GM19240 (cell line): ENCODE results near the gene NUP210.
"Not testable (repeated sequence)": the region's sequence is repeated elsewhere in the genome, so short reads cannot be mapped to it uniquely, and the experiment has no call there.

ENCODE experiments used
- DNase-seq: peaks from one replicate; pipeline ENCODE4 v3.0.0; 2011; ENCODE audit warnings: low spot score; ENCODE audit not compliant: insufficient read length

The NUP210 gene

GRCh38 chr3:13407475-13407874, 12.6 kb downstream of the NUP210 start:
- no peak for DNase-seq

DNA sequence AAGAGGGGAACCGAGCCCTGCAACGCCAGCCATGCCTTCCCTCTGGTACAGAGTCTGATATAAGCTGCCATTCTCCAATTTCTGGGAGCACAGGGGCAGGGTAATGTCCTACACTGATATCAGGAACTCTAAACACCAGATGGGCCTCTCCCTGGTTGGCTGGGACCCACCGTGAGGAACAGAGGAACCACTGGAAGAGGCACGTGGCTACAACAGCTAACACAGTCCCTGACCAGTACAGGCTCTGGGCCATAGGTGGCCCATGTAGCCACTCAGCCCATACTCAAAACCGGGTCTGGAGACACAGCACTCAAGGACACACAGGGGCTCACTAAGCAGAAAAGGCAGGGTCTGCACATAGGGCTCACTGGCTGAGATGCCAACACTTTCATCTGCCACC, 13.9 kb downstream of the NUP210 start:
- DNase-seq = no peak

GRCh38 chr3:13405614-13406013, 14.5 kb downstream of the NUP210 start:
- DNase-seq = no peak

- DNase-seq = no peak
Observed at GRCh38 chr3:13404626-13405452, 15.3 kb downstream of the NUP210 start.

GRCh38 chr3:13403847-13404246, 16.3 kb downstream of the NUP210 start:
- no peak for DNase-seq

DNA sequence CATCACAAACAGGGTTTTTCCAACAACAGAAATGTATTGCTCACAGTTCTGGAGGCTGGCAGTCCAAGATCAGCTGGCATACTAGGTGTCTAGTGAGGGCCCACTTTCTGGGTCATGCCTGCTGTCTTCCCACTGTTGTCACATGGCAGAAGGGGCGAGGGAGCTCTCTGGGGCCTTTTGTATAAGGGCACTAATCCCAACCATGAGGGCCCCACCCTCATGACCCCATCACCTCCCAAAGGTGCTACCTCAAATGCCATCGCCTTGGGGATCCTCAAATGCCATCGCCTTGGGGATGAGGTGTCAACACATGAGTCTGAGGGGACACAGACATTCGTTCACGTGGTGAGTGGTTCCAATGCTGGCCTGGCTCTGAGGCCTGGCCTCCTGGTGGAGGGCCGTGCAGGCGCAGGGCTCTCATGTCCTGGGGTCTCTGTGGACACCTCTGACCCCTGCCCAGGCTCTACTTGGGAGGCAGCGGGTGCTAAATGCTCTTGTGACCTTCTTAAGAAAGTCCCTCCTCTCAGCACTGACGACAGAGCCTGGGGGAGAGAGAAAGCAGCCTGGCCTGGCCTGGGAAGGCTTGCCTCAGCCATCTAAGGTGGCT, 16.8 kb downstream of the NUP210 start:
- no peak for DNase-seq

- no peak for DNase-seq
Observed at GRCh38 chr3:13401149-13401548, 19.0 kb downstream of the NUP210 start.

- DNase-seq = no peak
Observed at GRCh38 chr3:13400114-13400673, 19.9 kb downstream of the NUP210 start.

GRCh38 chr3:13399603-13400002, 20.5 kb downstream of the NUP210 start:
- DNase-seq = no peak

GRCh38 chr3:13397316-13397715, 22.8 kb downstream of the NUP210 start:
- DNase-seq = no peak

GRCh38 chr3:13394363-13394762, 25.8 kb downstream of the NUP210 start:
- no peak for DNase-seq

GRCh38 chr3:13393427-13394360, 26.4 kb downstream of the NUP210 start:
- DNase-seq = no peak

DNA sequence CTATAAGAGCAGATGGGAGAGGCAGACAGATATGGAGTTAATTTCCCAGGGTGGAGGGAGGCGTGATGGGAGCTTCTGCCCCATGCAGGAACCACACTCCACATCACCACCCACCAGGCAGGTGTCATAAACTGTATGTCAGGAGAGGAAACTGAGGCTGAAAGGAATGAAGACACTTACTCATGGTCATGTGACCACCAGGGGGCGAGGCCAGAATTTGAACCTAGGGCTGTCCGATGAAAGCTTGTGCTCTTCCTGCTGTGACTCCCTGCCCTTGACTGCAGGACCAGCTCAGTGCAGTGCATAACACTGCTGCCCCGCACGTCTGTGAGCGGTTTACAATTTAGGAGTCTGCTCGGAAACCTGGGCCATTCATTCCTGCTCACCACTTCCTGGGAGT, 28.8 kb downstream of the NUP210 start:
- DNase-seq = no peak

DNA sequence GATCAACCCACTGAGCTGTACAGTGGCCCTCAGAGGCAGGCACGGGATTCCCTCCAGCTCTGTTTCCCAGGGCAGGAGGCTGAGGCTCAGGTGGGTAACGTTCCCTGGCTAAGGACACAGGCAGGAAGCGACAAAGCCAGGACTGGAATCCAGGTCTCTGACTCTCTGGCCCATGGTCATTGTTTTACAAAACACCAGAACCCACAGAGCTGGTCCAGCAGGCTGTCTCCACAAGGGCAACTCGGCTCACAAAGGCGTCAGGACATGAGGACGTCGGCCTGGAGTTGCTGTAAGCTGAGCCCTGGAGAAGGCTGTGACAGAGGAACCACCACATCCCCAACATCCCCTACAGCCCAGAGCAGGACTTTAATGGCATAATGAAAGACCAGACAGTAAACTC, 30.7 kb downstream of the NUP210 start:
- DNase-seq = no peak

DNA sequence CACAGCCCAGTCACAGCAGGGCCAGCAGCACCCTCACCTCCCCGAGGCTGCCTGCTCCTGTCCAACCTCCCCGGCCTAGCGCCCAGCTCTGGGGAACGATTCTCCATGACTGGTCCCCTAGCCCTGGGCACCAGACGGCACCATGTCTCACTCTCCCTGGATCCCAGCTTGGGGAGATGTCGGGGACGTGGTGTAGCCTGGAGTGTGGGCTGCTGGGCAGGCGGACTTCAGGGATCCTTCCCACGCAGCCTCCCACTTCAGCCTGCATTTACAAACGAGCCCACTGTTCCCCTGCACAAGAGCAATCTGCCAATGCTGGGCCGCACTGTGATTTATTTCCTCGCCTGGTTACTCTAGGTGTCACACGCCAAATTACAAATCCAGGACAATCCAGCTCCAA, 31.3 kb downstream of the NUP210 start:
- DNase-seq = no peak

- DNase-seq = no peak
Observed at GRCh38 chr3:13385373-13385965, 34.7 kb downstream of the NUP210 start.

GRCh38 chr3:13380971-13381370, 39.2 kb downstream of the NUP210 start:
- no peak for DNase-seq

- no peak for DNase-seq
Observed at GRCh38 chr3:13379201-13379830, 40.8 kb downstream of the NUP210 start.

GRCh38 chr3:13378155-13378554, 42.0 kb downstream of the NUP210 start:
- no peak for DNase-seq

DNA sequence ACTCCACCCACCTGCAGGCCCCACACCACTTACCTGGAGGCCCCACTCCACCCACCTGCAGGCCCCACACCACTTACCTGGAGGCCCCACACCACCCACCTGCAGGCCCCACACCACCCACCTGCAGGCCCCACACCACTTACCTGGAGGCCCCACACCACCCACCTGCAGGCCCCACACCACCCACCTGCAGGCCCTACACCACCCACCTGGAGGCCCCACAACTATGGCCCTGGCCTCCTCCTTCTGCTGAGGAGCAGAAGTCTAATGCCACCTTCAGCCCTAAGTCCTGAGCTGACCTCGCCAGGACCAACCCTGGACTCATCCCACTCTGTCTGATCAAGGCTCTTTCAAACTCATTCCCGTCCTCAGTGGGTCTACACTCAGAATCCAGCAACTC, 42.4 kb downstream of the NUP210 start:
- DNase-seq = not testable (repeated sequence)

GRCh38 chr3:13377021-13377420, 43.1 kb downstream of the NUP210 start:
- no peak for DNase-seq
